H1 (cell line): ENCODE data around the gene ORAI3. TPM values are rescaled to one million over a fixed set of nuclear protein-coding genes. Genes with fewer than 3 reads are reported as not detected.

Experiments used
- EP300 ChIP-seq, 2 experiments: IDR thresholded peaks; 1 replicate in 1 of 2; 2 replicates in 1 of 2; pipeline ENCODE4 v1.6.1; 2011 to 2012; ENCODE audit warnings: low read depth in 2 of 2, low read length in 2 of 2, mild to moderate bottlenecking in 2 of 2, borderline replicate concordance in 1 of 2, inconsistent platforms in 1 of 2, moderate library complexity in 1 of 2
- PHF8 ChIP-seq: fragments of 200-600 bp; sonication (generic); conservative IDR thresholded peaks from 2 replicates; pipeline ENCODE4 v1.7.1; 2012; ENCODE audit warnings: low read depth, mild to moderate bottlenecking, inconsistent platforms, low read length, moderate library complexity
- POLR2AphosphoS5 ChIP-seq: IDR thresholded peaks from 2 replicates; pipeline ENCODE4 v1.6.1; 2011; ENCODE audit warnings: low read depth, low read length
- TBP ChIP-seq: IDR thresholded peaks from 2 replicates; pipeline ENCODE4 v1.6.1; 2011; ENCODE audit warnings: low read depth, low read length, improper control_type of control experiment
- TCF12 ChIP-seq: IDR thresholded peaks from 2 replicates; pipeline ENCODE4 v1.6.1; 2011; ENCODE audit warnings: low read depth, mild to moderate bottlenecking, low read length
- polyA plus RNA-seq, 7 experiments: library from polyadenylated mRNA; depleted of rRNA in 3 of 7; stranded (reverse) in 5 of 7; unstranded in 2 of 7; fragments of >200 nt in 5 of 7; fragments of 200-250 nt in 2 of 7; gene quantifications; 1 replicate in 5 of 7; 2 replicates in 1 of 7; 4 replicates in 1 of 7; pipeline versions ENCODE4 v1.2.1 to v1.2.3, GENCODE V29; 2011 to 2013; ENCODE audit warnings: missing spikeins in 2 of 7, mixed read lengths in 2 of 7
- total RNA-seq: library from RNA; stranded (reverse); fragmentation: NEBNext Ultra II Directional; extraction: Animal tissue kit (Norgen Biotek cat#: 25700); gene quantifications from 2 replicates; pipeline ENCODE4 v1.2.1, GENCODE V29; 2021
- TF ChIP-seq, protein P1 (sequence below), 3 experiments: IDR thresholded peaks; 1 replicate in 2 of 3; 2 replicates in 1 of 3; pipeline versions ENCODE4 v1.5.1 to v1.6.1; 2011; ENCODE audit warnings: low read length in 3 of 3, mild to moderate bottlenecking in 3 of 3, inconsistent platforms in 2 of 3, low read depth in 1 of 3, moderate library complexity in 1 of 3; ENCODE audit not compliant: insufficient read depth in 1 of 3; ENCODE audit errors: control extremely low read depth in 1 of 3

ORAI3 gene
- total and polyA plus RNA-seq, 2 of the 8 experiments (the other 6 are each of a cell fraction or from before 2014, with no cell fraction given): 8.7 to 24.5 TPM

DNA sequence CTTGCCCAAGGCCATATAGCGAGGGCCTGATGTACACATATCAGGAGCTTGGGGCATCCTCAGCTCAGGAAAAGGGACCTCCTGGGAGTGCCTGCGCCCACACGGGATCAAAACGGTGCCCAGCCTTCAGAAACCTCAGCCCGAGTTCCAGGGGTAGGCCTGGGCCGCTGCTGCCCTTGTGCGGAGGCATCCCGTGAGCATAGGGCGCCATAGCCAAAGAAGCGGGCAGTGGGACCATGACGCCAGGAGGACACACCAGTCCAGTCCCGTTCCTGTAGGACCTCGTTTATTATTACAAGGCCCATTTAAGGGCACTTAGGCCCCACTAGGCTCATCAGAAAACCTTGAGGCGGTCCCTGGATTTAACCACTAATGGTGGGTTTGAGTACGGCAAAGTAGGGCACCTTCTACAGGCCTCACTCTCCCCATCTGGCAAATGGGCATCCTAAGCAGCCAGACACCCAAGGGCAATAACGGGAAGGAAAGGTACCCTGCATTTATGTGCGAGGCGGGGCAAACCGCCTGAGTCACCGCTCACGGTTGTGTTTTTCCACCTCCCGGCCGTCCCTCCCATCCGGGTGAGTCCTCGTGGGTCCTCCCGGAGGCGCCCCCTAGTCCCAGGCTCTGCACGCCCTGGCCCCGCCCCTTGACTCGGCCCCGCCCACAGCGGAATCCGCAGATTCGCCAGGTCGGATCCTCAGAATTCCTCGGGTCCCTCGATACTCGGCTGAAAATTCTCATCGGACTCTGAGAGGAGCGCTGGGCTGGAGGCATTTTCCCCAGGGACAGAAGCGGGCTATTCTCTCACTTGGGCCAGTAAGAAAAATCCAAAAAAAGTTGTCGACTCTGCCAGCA, 8.0 kb downstream of the ORAI3 start (continued):
- TF ChIP-seq EP300 (IDR thresholded peaks at IDR 0.05; ENCODE audit: borderline replicate concordance in 1 of 2, low read depth in 2 of 2, low read length in 2 of 2) (peak in 1 of 2 experiments; percentile 42; a peak in 1 of 3 replicates), POLR2AphosphoS5 (peak; percentile 48), TBP (no peak; the same call in 1 of the 2 replicates), TCF12 (no peak), PHF8 (peak; percentile 49; the same call in 1 of the 2 replicates)
- TF ChIP-seq, protein P1, sequence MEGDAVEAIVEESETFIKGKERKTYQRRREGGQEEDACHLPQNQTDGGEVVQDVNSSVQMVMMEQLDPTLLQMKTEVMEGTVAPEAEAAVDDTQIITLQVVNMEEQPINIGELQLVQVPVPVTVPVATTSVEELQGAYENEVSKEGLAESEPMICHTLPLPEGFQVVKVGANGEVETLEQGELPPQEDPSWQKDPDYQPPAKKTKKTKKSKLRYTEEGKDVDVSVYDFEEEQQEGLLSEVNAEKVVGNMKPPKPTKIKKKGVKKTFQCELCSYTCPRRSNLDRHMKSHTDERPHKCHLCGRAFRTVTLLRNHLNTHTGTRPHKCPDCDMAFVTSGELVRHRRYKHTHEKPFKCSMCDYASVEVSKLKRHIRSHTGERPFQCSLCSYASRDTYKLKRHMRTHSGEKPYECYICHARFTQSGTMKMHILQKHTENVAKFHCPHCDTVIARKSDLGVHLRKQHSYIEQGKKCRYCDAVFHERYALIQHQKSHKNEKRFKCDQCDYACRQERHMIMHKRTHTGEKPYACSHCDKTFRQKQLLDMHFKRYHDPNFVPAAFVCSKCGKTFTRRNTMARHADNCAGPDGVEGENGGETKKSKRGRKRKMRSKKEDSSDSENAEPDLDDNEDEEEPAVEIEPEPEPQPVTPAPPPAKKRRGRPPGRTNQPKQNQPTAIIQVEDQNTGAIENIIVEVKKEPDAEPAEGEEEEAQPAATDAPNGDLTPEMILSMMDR (IDR thresholded peaks at IDR 0.05; ENCODE audit: control extremely low read depth in 1 of 3, insufficient read depth in 1 of 3, low read depth in 1 of 3, low read length in 3 of 3): peak in 1 of 3 experiments; percentile 22; a peak in 1 of 4 replicates
